SW 1271 (cell line): ENCODE results near the gene MACROD2.
"Not testable (repeated sequence)": the region's sequence is repeated elsewhere in the genome, so short reads cannot be mapped to it uniquely, and the experiment has no call there.

Experiments used
- DNase-seq, 2 experiments: peaks; one replicate each; lab custom pipeline; 2025; lab: John Stamatoyannopoulos, UW

The MACROD2 gene

DNA sequence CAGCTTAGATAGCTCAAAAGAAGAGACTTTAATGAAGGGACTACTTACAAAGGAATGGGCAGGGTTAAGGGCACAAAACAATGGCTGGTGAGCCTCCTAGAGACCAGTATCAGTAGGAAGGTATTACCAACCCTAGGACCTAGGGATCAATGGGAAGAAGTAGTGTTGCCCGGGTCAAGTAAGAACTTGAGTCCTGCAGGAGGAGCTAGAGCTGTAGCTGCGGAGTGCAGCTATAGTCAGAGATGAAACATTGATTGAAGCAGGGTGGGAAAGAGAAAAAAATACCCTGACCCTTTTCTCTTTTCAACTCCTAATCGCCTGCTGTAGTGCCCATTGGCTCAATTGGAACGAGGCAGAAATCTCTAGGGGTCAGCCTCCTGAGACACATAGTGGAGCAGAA is 198.1 kb downstream of the MACROD2 start:
- no peak for DNase-seq

- no peak for DNase-seq
Measured at GRCh38 chr20:14193885-14194284, 198.6 kb downstream of the MACROD2 start.

DNA sequence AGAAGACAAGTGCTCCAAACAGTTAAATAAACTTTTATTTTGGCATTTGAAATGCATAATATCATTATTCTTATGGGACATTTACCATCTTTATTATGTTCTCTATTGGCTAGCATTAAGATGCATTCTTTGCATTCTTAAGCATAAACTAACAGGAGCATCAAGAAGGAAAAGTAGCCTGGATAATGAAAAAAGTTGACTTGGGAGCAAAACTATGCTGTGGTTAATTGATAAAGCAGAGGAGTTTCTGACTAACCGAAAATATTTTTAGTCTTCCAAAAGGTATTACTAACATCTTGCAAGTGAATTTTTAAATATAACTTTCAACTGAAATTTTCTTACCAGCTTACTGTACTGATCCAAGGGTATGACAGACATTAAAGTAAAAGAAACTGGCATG is 201.8 kb downstream of the MACROD2 start:
- no peak for DNase-seq

- no peak for DNase-seq
Measured at GRCh38 chr20:14198416-14198815, 203.1 kb downstream of the MACROD2 start.

- no peak for DNase-seq
Measured at GRCh38 chr20:14199111-14199510, 203.8 kb downstream of the MACROD2 start.

DNA sequence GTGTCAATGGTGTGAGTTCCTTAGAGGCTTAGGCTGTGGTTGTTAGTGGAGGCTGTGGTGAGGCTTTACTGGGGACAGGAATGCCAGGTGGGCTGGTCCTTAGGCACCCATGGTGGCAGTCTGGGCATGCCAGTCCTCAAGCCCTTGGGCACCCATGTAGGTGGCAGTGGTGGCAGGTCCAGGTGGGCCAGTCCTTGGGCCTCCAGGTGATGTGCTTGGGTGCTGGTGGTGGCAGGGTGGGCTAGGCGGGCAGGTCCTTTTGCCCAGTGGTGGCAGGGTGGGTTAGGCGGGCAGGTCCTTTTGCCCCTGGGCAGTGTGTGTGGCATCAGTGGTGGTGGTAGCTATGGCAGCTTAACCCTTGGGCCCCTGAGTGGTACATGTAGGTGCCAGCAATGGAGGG is 208.3 kb downstream of the MACROD2 start:
- no peak for DNase-seq

- no peak for DNase-seq
Measured at GRCh38 chr20:14207591-14207990, 212.3 kb downstream of the MACROD2 start.

- DNase-seq, result no peak
Measured at GRCh38 chr20:14208956-14209355, 213.6 kb downstream of the MACROD2 start.

- DNase-seq, result no peak
Measured at GRCh38 chr20:14210146-14210545, 214.8 kb downstream of the MACROD2 start.

- no peak for DNase-seq
Measured at GRCh38 chr20:14214046-14214445, 218.7 kb downstream of the MACROD2 start.

- DNase-seq, result not testable (repeated sequence)
Measured at GRCh38 chr20:14215880-14216279, 220.6 kb downstream of the MACROD2 start.

GRCh38 chr20:14219801-14220461 is 224.6 kb downstream of the MACROD2 start:
- no peak for DNase-seq

DNA sequence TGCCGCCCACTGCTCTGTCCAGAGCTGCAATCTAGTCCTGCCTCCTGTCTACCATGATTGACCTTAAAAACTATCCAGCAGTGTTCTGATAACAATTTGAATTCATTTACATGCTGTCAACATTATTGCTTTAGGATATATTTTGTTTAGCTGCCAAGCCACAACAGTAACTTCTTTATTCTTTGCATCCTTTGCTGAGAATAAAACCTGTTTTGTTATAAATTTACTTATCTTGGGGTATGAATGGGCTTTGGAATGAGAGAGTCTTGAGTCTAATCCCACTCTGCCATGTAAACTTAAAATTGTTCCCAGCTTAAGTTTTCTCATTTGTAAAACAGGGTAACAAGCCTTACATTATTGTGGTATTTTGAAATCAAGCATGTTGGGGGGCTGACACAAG is 225.7 kb downstream of the MACROD2 start:
- no peak for DNase-seq

DNA sequence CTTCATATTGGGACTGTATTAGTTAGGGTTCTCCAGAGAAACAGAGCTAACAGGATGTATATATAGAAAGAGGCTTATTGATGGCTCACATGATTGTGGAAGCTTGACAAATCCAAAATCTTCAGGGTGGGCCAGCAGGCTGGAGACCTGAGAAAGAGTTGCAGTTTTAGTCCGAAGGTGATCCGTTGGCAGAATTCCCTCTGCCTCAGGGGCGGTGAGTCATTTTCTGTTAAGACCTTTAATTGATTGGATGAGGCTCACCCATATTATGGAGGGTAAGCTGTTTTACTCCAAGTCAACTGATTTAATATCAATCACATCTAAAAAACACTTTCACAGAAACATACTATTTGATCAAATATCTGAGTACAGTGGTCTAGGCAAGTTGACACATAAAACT is 228.5 kb downstream of the MACROD2 start:
- no peak for DNase-seq

DNA sequence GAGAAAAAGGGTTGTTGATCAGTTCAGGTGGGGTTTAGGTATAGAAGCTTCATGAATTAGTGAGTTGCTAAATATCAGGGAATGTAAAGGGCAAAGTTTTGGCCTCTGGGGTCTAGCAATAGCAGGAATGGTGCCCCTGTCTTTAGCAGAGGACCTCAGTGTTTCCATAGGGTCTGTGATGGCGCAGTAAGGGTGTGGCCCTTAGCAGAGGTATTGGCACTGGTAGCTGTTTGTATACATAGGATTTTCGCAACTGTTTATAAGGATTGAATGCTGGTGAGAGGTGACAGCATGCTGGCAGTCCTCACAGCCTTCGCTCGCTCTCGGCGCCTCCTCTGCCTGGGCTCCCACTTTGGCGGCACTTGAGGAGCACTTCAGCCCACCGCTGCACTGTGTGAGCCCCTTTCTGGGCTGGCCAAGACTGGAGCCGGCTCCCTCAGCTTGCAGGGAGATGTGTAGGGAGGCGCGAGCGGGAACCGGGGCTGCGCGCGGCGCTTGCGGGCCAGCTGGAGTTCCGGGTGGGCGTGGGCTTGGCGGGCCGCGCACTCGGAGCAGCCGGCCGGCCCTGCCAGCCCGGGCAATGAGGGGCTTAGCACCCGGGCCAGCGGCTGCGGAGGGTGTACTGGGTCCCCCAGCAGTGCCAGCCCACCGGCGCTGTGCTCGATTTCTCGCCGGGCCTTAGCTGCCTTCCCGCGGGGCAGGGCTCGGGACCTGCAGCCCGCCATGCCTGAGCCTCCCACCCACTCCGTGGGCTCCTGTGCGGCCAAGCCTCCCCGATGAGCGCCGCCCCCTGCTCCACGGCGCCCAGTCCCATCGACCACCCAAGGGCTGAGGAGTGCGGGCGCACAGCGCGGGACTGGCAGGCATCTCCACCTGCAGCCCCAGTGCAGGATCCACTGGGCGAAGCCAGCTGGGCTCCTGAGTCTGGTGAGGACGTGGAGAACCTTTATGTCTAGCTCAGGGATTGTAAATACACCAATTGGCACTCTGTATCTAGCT is 231.0 kb downstream of the MACROD2 start:
- not testable (repeated sequence) for DNase-seq

GRCh38 chr20:14232650-14233049 is 237.3 kb downstream of the MACROD2 start:
- DNase-seq, result no peak

GRCh38 chr20:14234666-14235295 is 239.5 kb downstream of the MACROD2 start:
- DNase-seq, result no peak

GRCh38 chr20:14235355-14235754 is 240.0 kb downstream of the MACROD2 start:
- no peak for DNase-seq

DNA sequence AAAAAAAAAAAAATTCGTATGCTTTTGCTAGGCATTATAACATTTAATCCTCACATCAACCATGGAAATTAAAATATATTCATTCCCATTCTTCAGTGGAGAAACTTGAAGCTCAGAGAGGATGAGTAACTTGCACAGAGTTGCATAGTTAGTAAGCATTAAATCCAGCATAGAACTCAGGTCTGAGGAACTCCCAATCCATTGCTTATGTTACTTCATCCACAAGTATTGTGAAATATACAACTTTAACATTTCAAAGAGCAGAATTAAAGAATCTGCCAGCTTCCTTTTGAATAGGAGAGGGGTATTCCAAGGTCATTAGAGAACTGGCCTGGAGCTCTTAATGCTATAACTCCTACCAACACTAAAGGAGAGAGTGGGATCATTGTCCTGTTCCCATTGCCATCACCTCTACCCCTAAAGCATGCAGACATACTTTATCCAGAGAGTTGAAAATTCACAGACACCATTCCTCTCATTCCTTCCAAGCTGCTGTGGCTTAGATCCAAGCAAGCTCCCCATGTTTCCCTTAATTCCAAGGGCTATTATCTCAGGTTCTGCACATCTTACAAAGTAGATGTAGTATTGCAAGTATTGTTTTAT is 250.2 kb downstream of the MACROD2 start:
- no peak for DNase-seq

- no peak for DNase-seq
Measured at GRCh38 chr20:14259689-14260088, 264.4 kb downstream of the MACROD2 start.

DNA sequence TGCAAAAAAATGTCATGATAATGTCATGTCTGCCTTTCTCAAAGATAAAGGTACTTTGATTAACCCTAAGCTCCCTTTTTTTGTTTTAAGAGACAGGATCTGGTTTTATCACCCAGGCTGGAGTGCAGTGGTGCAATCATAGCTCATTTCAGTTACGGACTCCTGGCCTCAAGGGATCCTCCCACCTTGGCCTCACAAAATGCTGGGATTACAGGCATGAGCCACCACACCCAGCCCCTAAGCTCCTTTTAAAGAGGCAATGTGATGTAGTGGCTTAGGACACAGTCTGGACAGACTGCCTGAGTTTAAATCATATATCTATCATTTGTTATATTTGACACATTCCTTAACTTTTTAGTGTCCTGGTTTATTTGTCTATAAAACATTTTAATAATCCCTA is 265.1 kb downstream of the MACROD2 start:
- no peak for DNase-seq

DNA sequence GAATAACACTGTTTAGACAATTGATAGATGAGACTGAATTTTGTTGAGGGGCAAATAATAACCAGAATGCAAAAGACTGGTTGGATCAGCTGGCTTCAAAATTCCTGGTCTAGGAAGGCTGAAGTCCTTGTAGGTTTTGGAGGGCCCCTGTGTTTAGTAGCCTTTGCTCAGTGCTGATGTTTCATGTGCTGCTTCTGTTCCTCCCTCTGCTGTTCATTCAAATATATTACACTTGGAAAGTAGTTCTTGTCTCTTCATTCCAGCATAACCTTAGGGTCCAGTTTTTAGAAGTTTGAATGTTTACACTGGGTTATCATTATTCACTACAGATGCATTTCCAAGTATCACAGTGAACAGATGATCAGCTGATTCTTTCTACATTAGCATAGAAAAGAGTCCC is 269.6 kb downstream of the MACROD2 start:
- DNase-seq, result no peak
